Stimulated activated CD4-positive, alpha-beta T cell treated with anti-CD3 and anti-CD28 coated beads, Interleukin-12 subunit alpha, Interleukin-12 subunit beta, amount 100 ng/mL, for 24 hours (primary cell): ENCODE measurements around the gene KLF4.
A peak's percentile ranks its signal among the peaks of the same experiment; 100 is the strongest.

Source experiments
- DNase-seq, 2 experiments: peaks; one replicate each; pipeline ENCODE4 v3.0.0-alpha.2; 2020; ENCODE audit warnings: low read depth in 2 of 2

KLF4 gene

DNA sequence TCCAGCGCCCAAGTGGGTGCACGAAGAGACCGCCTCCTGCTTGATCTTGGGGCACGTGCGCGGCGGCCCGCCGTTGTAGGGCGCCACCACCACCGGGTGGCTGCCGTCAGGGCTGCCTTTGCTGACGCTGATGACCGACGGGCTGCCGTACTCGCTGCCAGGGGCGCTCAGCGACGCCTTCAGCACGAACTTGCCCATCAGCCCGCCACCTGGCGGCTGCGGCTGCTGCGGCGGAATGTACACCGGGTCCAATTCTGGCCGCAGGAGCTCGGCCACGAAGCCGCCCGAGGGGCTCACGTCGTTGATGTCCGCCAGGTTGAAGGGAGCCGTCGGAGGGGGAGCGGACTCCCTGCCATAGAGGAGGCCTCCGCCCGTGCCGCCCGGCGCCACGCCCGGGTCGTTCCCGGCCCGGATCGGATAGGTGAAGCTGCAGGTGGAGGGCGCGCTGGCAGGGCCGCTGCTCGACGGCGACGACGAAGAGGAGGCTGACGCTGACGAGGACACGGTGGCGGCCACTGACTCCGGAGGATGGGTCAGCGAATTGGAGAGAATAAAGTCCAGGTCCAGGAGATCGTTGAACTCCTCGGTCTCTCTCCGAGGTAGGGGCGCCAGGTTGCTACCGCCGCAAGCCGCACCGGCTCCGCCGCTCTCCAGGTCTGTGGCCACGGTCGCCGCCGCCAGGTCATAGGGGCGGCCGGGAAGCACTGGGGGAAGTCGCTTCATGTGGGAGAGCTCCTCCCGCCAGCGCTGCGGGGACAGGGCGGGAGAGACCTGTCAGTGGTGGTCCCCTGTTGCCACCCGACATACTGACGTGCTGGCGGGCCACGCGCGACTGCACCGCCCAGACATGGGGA lies 1.8 kb downstream of the KLF4 start:
- peak in 1 of 2 experiments; percentile 8 for DNase-seq

DNA sequence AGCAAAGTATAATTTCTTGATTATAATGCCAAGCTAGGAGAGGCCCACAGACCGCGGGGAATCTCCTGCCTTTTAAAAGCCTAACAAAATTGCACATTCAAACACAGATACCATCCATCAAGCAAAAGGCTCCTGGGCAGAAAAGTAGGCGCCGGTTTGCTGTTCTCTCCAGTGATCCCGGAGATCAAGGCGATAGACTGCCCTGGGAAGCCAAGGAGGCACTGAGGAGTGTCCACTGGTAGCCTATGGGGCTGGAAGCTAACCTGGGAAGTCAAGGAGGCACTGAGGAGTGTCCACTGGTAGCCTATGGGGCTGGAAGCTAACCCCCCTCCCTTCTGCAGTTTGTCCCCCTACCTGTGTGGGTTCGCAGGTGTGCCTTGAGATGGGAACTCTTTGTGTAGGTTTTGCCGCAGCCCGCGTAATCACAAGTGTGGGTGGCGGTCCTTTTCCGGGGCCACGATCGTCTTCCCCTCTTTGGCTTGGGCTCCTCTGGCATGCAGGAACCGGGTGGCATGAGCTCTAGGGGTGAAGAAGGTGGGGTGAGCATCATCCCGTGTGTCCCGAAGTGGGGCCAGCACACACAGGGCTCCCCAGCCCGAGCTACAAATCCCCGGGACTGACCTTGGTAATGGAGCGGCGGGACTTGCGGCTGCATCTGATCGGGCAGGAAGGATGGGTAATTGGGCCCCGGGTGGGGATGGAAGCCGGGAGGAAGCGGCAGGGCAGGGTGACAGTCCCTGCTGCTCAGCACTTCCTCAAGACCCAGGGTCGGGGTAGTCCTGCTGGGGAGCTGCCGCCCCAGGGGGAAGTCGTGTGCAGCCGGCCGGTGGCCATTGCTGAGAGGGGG lies 2.7 kb downstream of the KLF4 start:
- DNase-seq, result no peak

DNA sequence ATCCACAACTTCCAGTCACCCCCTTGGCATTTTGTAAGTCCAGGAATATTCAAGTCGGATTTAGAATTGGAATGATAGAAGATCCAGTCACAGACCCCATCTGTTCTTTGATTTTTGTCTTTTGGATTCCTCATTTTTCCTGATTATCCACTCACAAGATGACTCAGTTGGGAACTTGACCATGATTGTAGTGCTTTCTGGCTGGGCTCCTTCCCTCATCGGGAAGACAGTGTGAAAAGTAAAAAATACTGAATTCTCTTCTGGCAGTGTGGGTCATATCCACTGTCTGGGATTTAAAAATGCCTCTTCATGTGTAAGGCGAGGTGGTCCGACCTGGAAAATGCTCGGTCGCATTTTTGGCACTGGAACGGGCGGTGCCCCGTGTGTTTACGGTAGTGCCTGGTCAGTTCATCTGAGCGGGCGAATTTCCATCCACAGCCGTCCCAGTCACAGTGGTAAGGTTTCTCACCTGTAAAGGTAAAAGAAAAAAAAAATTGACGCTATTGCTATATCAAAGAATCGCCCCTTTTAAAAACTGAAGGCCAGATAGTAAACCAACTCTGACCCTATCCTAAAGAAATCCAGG lies 4.0 kb downstream of the KLF4 start:
- DNase-seq, result no peak

- no peak for DNase-seq
Observed at GRCh38 chr9:107484117-107484723, 5.3 kb downstream of the KLF4 start.

GRCh38 chr9:107483666-107484065 lies 5.9 kb downstream of the KLF4 start:
- DNase-seq, result no peak

DNA sequence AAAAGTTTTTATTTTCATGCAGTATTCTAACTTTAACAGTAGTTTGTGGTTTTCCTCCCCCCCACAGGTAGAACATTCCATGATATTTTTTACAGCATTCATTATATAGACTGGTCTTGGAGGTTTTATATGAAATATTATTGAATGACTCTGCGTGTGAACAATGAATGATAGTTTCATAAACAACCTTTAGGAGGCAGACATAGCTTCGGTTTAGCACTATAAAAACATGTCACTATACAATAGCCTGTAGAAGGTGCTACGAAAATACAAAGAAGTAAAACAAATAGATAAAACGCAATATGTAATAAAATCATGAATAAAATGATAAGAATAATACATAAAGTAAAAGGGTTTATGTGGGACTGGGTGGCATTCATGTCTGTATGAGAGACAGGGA lies 8.5 kb downstream of the KLF4 start:
- no peak for DNase-seq

- no peak for DNase-seq
Observed at GRCh38 chr9:107480386-107480789, 9.2 kb downstream of the KLF4 start.

DNA sequence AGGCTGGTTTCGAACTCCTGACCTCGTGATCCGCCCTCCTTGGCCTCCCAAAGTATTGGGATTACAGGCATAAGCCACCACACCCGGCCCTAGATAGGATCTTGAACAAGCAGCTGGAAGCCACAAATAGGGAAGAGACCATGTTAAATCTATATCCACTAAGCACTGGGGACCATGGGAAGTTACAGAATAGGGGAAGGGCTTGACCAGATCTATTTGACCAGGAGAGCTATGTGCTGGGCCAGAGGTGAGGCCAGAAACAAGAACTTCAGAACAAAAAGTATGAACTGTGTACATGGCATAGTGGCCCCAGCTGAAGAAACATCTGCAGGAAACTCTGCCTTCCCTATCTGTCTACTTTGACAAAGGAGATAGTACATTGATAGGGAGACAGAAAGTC lies 10.8 kb downstream of the KLF4 start:
- DNase-seq, result no peak

- no peak for DNase-seq
Observed at GRCh38 chr9:107474124-107474523, 15.4 kb downstream of the KLF4 start.

- DNase-seq, result no peak
Observed at GRCh38 chr9:107472581-107473340, 16.8 kb downstream of the KLF4 start.

DNA sequence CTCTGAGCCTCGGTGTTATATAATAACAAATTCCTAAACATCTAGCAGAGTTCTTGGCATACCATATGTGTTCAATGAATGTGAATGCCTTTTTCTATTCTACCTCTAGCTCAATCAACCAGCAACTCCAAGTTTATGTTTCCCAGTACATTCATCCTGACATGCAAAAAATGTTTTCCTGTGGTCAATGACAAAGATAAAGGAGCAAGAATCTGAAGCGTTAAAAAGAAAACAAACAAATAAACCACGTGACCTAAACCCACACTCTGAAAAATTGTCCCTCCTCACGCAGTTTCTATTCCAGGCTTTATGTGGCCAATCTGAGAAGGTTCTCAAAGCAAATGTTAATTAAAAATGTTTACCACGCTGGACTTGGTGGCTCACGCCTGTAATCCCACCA lies 18.0 kb downstream of the KLF4 start:
- no peak for DNase-seq

DNA sequence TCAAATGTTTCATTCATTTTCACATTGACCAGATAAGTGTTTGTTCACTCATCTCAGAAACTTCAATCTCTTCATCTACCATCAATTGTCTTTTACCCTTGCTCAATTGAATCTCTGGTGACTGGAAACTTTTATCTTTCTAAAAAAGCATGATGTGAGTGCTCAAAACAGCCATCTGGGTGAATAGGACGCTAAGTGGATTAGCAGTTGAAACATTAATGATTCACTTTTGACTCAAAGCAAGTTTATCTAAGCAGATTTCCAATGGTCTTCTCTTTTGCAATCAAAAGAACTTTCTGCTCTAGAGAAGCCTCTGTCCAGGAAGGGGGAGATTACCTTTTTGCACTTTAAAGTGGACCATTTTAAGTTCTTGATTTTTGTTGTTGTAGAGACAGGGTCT lies 22.2 kb downstream of the KLF4 start:
- no peak for DNase-seq

DNA sequence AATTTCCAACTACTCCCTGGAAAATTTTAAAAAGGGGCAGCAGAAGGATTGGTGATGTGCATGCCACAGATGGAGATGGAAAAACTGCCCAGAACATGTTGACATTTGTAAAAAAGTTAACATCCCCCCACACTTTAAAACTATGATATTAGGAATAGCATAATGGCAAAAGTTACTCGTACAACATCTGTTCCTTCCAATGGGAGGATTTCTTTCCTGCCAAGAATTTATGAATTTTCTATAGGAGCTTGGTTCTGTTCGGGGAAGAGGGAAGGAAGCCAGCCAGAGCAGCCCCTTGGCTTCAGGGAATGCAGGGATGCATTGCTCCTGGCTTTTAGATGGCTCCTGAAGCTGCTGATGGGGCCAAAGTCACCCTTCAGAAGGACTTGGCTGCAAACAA lies 22.7 kb downstream of the KLF4 start:
- no peak for DNase-seq

DNA sequence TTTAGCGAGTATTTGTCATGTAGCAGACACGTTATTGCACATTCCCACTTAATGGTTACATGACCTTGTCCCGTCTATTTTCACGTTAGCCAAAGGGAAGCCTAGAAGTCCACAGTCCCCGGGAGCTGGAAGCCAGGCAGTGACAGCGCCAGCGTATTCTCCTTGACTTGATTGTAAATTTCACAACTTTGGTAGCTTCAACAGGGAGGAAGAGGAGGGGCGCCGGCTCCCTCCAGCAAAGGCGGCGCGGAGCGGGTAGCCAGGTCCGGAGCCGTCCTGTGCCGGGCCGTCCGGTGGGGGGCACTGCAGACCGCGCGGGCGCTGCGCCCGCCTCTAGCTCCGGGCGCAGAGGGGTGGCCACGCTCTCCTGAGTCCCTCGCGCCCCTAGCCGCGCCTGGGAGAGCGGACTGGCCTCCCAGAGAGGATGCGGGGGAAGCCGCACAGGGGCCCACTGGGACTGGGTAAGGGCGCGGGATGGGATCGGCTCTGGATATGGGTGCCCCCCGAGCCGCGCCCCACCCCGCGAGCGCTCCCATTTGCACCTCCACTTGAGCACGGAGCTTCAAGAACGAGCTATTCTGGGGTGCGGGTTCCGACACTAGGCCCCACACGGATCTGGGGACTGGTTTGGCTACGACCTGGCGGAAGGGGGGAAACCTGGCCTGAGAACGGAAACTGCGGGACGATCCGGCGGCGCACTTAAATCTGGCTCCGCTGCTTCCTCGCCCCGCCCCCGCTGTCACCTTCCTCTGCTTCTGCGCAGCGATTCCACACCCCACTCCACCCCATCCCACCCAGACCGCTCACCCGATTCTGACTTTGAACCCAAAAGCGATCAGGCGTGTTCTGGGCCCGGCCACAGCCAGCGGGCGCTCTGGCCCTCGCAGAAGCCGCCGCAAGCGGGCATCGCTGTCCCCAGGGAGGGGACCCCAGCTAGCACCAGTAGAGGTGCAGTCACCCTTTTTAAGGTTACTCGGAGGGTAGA lies 23.8 kb downstream of the KLF4 start:
- DNase-seq, result peak in 1 of 2 experiments; percentile 27

- no peak for DNase-seq
Observed at GRCh38 chr9:107464516-107464915, 25.1 kb downstream of the KLF4 start.

DNA sequence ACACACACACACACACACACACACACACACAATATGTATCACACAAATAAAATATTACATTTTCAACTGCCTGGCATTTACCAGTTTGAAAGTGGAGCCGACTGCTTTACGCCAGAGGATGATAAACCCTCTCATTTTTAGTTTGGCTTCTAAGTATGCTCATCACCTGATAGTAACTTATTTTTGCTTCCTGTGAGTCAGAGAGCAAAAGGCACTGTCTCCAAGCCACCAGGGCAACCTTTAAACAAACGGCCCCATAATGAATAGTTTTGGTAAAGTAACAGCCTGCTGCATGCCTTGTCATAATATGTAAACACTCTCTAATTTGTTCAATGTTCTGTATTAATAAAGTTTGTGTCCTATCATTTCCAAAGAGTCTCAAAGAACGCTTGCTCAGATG lies 26.9 kb downstream of the KLF4 start:
- DNase-seq, result no peak

DNA sequence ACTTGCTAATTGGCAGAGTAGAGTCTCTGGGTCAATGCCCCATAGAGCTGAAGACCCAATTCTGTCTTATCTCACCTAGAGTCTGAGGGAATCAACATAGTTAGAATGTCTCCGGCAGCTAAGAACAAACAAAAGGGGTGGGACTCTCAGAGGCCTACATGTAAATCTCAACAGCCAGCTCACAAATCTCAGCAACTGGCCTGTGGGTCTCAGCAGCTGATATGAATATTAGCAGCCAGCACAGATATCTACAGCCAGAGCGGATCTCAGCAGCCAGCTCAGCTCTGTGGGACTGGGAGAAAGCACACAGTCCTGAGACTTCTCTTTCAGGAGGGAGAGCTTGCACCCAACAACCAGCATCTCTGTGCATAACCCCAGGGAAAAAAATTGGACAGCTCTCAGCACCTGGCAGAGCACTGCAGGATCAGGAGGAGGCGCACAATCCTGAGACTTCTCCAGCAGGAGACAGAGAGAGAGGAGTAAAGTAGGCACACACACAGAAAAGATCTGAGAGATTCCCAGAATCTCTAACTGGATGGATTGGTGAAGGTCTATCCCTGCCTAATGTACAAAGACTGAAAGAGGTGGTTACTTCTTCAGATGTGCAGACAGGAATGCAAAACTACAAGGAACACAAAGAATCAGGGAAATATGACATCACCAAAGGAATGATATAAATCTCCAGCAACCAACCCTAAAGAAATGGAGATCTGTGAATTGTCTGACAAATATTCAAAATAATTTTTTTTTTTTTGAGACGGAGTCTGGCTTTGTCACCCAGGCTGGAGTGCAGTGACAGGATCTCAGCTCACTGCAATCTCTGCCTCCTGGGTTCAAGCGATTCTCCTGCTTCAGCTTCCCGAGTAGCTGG lies 29.2 kb downstream of the KLF4 start:
- DNase-seq, result no peak

- DNase-seq, result no peak
Observed at GRCh38 chr9:107455425-107456135, 34.0 kb downstream of the KLF4 start.

DNA sequence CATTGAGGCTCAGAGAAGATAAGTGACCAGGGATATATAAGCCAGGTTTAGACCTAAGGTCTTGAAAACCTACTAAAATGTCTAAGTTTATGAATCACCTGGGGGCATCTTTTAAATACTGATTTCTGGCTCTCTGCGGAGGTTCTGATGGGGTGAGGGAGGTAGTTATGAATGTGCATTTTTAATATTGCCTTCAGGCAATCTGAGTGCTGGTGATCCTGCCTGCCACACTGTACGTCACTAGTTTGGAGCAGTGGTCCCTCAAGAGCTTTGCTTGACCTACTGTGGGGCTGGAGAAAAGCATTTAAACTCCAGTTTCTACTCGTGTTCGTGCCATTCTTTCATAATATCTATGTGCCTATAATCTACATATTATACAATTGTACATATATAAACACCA lies 36.1 kb downstream of the KLF4 start:
- no peak for DNase-seq
